Femur (tissue), 1 donor: ENCODE measurements around the gene EPB42.
"Not testable (repeated sequence)": the region's sequence is repeated elsewhere in the genome, so short reads cannot be mapped to it uniquely, and the experiment has no call there.

Experiments used
- DNase-seq: peaks from one replicate; pipeline ENCODE4 v3.0.0-alpha.2; 2017

EPB42 gene

GRCh38 chr15:43184407-43185124 is 36.3 kb downstream of the EPB42 start:
- DNase-seq: no peak

GRCh38 chr15:43183270-43183669 is 37.5 kb downstream of the EPB42 start:
- no peak for DNase-seq

- not testable (repeated sequence) for DNase-seq
Measured at GRCh38 chr15:43177147-43177546, 43.7 kb downstream of the EPB42 start.

GRCh38 chr15:43175656-43176309 is 45.0 kb downstream of the EPB42 start:
- DNase-seq: not testable (repeated sequence)

GRCh38 chr15:43169888-43170287 is 50.9 kb downstream of the EPB42 start:
- no peak for DNase-seq

GRCh38 chr15:43168192-43169107 is 52.4 kb downstream of the EPB42 start:
- DNase-seq: no peak

- not testable (repeated sequence) for DNase-seq
Measured at GRCh38 chr15:43167261-43167660, 53.6 kb downstream of the EPB42 start.

GRCh38 chr15:43165801-43166325 is 55.0 kb downstream of the EPB42 start:
- no peak for DNase-seq

GRCh38 chr15:43153269-43153668 is 67.5 kb downstream of the EPB42 start:
- DNase-seq: no peak

- DNase-seq: no peak
Measured at GRCh38 chr15:43151688-43152087, 69.1 kb downstream of the EPB42 start.

GRCh38 chr15:43150191-43150929 is 70.5 kb downstream of the EPB42 start:
- no peak for DNase-seq
